ENCODE measurements around the gene ADPRH.
A peak's percentile ranks its signal among the peaks of the same experiment; 100 is the strongest.

ADPRH gene

DNA sequence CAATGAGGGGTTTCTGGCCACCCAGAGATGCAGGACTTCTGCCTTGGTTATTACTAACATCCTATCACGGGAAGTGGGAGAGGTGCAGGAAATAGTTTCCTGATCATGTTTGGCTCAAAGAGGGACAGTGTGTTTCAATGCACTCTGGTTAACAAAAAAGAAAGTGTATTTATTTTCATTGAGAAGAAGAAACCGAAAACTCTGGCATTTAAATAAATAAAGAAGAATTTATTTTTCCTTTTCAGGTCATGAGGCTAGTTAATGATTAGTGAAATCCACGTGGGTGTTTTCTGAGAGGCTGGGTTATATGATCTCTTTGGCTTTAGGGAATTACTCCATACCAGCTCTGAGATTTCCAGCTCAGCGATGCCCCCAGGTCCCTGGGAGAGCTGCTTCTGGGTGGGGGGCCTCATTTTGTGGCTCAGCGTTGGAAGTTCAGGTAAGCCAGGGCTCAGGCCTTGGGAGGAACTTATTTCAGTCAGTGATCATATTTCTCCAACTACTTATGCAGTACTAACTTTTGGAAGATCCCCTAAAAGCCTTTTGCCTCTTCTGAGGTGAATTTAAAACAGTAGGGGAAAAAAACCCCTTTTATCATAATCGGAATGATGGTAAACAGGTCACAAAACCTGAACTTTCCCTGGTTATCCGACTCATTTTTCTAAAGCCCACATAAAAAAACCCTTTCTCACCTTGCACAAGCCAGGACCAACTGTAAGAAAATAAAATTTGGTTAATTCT, 18.4 kb downstream of the ADPRH start, which contains the start of gene PLA1A:
Gene PLA1A (plus strand): TSS at position 338 of the 741 bp plus-strand sequence. CDS start 29 bp downstream, at position 367.
- no peak for DNase-seq (ENCODE audit: low read depth)

DNA sequence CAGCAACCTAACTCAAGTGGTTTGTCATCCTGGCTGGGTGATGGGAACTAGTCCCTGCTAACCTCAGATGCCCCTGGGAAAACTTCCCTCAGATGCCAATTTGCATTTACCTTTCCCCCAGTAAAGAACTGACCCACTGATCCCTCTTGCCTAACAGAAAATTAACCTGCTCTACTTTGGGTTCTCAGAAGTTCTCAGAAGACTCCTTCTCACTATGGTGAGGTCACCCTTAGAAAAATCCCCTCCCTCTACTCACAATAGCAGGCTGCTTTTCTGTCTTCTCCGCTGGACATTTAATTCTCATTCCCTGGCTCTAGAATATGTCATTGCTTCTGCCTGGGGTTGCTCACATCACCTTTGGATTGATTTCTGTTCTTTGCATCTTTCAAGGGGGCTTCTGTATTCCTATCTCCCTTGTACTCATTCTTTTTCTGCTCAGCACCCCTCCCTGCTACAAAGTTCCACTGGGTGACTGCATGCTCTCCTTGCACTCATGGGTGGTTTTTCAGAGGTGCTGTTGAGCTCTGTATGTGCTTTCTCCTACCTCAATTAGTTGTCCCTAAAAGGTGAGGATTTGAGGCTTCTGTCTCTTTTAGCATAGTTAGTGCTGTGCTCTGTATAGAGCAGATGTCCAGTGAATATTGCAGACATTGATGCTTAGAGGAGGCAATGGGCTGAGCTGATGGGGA, 19.3 kb downstream of the ADPRH start:
- no peak for DNase-seq (ENCODE audit: low read depth)

- no peak for DNase-seq (ENCODE audit: low read depth)
These were observed 20.4 kb downstream of the ADPRH start for GRCh38 chr3:119599558-119600174.

DNA sequence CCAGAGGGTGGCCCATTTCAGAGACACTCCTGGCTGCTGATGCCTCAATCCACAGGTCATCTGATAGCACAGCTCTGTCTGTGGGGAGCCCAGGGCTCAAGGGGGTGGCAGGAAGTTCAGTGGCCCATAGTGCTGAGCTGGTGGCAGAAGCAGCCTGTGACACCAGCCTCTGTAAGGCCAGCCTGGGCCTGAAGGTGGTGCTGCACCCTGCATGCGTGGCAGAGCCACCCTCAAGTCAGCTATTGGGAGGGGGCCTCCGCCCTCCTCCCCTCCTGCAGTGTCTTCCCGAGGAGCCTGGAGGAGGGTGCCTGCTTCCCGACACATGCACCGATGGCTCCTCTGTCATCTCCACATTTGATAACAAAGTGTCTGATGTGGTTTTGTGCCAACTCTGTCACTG, 21.4 kb downstream of the ADPRH start:
- no peak for DNase-seq (ENCODE audit: low read depth)

DNA sequence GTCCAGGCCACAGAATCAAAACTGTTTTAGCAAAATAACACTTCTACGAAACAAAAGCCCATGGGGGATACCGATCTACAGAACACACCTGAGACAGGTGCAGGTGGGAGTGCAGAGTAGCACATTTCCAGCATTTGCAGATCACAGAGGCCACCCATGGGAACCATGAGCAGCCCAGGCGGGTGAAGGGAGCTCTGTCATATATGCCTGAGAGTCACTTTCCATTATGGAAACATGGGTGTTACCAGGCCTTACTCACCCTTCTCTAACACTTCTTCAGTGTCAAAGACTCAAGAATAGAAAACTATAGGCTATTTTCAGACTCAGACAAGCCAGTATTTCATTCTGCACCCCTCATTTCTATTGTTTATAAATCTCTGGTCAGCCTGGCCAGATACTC, 21.9 kb downstream of the ADPRH start:
- no peak for DNase-seq (ENCODE audit: low read depth)

DNA sequence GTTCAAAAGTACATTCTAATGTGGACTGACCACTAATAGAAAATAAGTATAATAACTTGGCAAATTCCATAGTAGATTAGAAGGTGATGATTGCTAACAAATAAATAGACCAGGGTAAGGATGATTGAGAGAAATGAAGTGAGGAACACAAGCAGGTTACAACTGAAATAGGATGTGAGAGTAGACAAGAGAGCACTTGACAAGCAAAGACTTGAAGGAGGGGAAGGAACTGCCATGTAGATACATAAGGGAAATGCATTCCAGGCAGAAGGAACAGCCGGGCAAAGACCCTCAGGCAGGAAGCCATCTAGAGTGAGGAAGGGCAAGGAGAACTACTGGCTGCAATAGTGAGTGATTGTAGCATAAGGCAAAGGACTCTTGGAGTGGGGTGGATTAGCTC, 23.4 kb downstream of the ADPRH start:
- no peak for DNase-seq (ENCODE audit: low read depth)

GRCh38 chr3:119604878-119605277, 25.6 kb downstream of the ADPRH start:
- peak; percentile 52 for DNase-seq (ENCODE audit: low read depth)

DNA sequence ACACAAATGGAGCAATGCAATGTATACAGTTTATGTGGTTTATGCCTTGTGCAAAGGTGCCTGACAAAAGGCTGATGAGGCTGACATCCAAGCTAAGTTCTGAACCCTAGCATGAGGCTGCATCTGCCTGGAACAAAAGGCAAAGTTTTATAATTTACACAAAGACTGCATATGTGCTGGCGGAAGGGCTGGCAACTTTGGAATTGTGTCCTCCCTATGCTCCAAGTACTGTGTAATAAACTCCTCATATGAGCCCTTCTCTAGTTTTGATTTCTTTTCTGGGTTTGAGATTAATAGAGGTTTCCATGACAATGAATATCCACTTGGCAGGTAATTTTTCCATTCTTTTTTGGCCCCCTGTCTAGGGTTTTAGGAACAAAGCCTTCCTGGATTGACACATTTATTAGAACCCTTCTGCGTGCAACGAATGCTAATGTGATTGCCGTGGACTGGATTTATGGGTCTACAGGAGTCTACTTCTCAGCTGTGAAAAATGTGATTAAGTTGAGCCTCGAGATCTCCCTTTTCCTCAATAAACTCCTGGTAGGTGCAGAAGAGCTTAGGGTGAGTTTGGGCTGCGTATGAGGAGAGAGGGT, 29.2 kb downstream of the ADPRH start:
- no peak for DNase-seq (ENCODE audit: low read depth)

- no peak for DNase-seq (ENCODE audit: low read depth)
These were observed 30.0 kb downstream of the ADPRH start for GRCh38 chr3:119609301-119609700.

DNA sequence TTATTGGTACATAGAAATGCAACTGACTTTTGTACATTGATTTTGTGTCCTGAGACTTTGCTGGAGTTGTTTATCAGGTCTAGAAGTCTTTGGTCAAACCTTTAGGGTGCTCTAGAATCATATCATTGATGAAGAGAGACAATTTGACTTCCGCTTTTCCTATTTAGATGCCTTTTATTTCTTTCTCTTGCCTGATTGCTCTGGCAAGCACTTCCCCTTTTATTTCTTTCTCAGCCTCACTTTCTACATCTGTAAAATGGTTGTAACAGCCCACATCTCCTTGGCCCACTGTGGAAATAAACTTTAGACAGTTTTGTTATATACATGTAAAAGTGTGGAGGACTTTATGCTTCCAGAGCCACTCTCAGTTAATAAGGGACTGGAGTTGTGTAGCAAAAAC, 32.4 kb downstream of the ADPRH start:
- no peak for DNase-seq (ENCODE audit: low read depth)

DNA sequence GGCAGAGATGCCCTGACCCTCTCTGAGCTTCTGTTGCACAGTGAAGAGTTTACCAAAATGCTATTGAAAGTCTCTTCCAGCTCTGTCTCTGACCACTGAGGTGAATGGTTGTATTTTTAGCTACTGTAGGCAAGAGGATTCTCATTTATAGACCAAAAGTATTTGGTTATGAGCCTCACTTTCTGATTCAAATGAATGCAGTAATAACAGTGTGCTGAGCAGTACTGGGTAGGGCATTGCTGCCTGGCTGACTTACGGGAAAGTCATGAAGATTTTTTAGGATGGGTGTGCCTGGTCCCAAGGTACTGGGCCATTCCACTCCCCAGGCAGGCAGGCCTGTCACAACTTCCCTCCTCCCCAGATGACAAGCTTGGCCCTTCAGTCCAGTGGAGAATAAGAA, 33.9 kb downstream of the ADPRH start:
- no peak for DNase-seq (ENCODE audit: low read depth)

DNA sequence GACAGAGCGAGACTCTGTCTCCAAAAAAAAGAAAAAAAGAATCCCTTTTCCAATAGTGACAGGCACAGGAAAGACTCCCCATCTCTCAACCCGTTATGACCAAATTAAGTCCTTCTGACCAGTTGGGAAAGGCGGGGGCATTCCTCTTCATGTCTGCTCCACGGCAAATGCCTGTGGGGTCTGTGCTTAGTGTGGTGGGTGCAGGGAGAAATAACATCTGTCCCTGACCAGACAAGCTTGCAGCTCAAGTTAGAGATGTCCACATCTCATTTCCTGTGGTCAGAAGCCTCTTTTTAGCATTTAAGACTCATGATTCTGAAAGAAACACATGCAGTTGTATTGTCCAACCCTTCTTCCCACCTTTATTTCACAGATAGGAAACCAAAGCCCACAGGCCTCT, 34.6 kb downstream of the ADPRH start:
- DNase-seq (ENCODE audit: low read depth) = no peak

- DNase-seq (ENCODE audit: low read depth) = no peak
These were observed 36.8 kb downstream of the ADPRH start for GRCh38 chr3:119616056-119616455.

DNA sequence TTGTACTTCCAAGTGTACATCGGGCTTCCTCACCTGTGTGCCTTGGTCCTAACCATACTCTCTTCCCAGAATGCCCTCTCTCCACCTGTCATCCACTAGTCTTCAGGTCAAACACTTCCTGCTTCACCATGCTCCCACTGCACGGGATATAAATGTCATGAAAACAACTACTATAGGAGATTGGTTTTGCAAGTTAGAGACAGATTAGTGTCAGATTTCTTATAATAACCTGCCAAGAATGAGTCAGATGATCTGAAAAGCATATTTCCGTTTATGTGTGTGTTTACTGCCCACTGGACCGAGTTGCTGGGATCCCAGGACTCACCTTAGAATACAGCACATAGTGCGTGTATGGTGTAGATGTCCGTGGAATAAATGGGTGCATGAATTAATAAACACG, 39.8 kb downstream of the ADPRH start:
- DNase-seq (ENCODE audit: low read depth) = peak; percentile 53

- DNase-seq (ENCODE audit: low read depth) = no peak
These were observed 41.6 kb downstream of the ADPRH start for GRCh38 chr3:119620899-119621298.

GRCh38 chr3:119624002-119624720, 44.9 kb downstream of the ADPRH start:
- DNase-seq (ENCODE audit: low read depth) = no peak

- DNase-seq (ENCODE audit: low read depth) = no peak
These were observed 46.3 kb downstream of the ADPRH start for GRCh38 chr3:119625451-119626153.

DNA sequence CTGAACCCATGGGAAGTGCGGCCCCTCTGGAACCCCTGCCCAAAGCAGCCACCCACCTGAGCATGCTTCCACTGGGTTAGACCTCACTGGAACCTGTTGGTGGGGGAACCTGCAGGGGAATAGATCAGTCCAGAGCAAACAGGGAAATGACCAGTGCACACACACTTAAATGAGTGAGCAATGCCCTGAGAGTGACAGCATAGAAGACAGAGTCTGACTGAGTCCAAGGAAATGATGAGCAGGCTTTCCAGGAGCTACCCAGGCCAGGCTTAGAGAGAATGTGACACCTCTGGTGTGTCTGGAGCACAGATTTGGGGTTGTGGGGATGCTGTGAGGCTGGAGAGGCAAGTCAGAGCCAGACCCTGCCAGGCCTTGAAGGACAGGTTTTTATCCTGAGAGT, 46.9 kb downstream of the ADPRH start:
- no peak for DNase-seq (ENCODE audit: low read depth)

DNA sequence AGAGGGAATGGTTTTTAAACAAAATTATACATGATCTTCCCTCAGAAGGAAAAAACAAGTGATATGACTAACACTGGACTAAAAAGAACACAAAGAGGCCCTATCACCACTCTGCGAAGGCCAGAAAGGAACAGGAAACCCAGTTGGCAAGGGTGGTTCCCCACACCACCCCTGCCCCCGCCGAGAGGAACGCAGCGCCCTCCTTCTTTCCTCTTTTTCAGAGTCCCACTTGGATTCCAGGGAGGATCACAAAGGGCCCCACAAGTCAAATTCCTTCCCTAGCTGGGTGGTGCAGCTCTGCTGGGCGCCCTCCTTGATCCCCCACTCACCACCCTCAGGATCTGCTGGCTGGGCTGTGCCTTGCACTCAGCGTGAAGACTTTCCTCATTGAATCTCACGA, 48.2 kb downstream of the ADPRH start:
- no peak for DNase-seq (ENCODE audit: low read depth)

DNA sequence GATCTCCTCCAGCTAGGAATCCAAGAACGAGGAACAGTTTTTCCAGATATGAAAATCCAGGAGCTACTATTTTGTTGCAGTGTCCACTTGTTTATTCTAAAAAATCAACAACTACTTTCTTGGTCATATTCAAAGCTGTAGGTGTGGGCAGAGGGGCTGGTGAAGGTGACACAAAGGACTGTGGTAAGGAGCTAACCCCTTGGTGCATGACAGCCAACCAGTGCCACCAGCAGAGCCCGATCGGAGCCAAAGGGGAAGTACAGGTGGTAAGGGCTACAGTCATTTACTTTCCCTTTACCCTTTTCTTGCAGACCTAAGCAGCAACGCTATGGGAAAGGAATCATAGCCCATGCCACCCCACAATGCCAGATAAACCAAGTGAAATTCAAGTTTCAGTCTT, 49.1 kb downstream of the ADPRH start:
- DNase-seq (ENCODE audit: low read depth) = no peak

DNA sequence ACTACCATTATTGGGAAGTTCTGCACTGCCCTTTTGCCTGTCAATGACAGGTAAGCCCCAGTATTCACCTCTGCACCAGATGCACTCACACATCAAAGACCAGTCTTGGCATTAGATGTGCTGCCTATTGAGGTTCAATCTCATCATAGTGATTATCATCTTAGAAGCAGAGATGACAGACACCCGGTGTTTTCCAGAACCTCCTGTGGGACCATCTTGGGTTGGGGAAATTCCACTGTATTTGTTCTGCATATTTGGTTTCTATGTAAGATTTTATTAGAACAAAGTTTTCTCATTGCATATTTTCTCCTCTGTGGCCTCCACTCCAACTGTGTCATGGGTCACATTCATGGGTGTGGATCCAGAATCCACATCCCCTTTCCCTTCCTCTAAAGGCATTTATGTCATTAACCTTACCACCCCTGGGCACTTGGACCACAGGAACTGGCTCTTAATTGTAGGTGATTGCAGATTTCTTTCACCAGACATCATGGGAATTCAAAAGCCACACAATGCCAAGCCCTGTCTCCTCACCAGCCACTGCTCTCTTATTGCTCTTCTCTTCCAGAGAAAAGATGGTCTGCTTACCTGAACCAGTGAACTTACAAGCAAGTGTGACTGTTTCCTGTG, 49.6 kb downstream of the ADPRH start:
- DNase-seq (ENCODE audit: low read depth) = no peak

Measured in iris pigment epithelial cell (primary cell).